Fibroblast of peridontal ligament (primary cell): ENCODE data around the gene LONP1.
"Not testable (repeated sequence)": the region's sequence is repeated elsewhere in the genome, so short reads cannot be mapped to it uniquely, and the experiment has no call there.

ENCODE experiments used
- DNase-seq: peaks from one replicate; pipeline ENCODE4 v3.0.0-alpha.2; 2010; ENCODE audit errors: extremely low read depth

LONP1 gene

GRCh38 chr19:5719961-5720790, at the start of gene LONP1, which contains the start of gene CATSPERD:
Gene LONP1, minus strand, starts transcription at chr19:5720146. Its CDS starts 14 bp downstream, at chr19:5720132.
Gene CATSPERD, plus strand, starts transcription at chr19:5720637. Its CDS starts 101 bp downstream, at chr19:5720738.
- DNase-seq, result peak; percentile 98

GRCh38 chr19:5767949-5768348, 48.0 kb upstream of the LONP1 start:
- DNase-seq, result no peak

DNA sequence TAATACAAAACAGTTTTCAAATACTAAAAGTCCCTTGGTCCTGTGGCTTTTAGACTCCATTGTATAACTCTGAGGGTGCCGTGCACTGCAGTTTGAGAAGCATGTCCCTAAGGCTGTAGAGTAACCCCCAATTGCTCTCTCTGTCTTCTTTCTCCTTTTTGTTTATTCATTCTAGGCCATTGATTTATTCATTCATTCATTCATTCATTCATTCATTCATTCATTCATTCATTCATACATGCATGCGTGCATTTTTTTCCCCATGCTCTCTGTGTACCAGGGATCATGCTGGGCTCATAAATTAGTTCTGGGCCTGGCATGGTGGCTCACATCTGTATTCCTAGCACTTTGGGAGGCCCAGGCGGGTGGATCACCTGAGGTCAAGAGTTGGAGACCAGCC, 45.3 kb upstream of the LONP1 start:
- DNase-seq, result no peak

DNA sequence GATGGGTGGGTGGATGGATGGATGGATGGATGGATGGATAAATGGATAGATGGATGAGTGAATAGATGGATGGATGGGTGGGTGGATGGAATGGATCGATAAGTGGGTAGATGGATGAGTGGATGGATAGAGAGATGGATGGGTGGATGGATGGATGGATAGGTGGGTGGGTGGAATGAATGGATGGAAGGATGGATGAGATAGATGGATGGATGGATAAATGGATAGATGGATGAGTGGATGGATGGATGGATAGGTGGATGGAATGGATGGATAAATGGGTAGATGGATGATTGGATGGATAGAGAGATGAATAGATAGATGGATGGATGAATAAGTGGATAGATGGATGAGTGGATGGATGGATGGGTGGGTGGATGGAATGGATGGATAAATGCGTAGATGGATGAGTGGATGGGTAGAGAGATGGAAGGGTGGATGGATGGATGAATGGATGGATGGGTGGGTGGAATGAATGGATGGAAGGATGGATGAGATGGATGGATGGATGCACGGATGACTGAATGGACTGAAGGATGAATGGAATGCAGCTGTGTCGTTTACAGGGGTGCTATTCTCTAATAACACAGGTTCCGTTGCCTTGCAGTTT, 42.8 kb upstream of the LONP1 start:
- no peak for DNase-seq

DNA sequence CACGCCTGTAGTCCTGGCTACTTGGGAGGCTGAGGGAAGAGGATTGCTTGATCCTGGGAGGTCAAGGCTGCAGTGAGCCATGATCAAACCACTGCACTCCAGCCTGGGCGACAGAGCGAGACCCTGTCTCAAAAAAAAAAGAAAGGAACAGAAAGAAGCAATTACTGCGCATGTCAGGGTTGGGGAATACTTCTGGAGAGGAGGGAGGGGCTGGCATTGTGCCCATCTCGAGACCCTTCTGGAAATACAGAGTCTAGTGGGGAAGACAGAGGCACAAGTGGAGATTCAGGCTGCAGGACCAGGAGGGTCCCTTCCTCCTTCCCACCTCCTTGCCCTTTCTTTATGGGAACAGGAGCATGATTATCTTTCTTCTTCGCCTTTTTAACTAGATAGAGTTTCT, 33.8 kb upstream of the LONP1 start:
- no peak for DNase-seq

GRCh38 chr19:5751709-5752108, 31.8 kb upstream of the LONP1 start:
- no peak for DNase-seq

- no peak for DNase-seq
These were observed 29.6 kb upstream of the LONP1 start for GRCh38 chr19:5749505-5749904.

DNA sequence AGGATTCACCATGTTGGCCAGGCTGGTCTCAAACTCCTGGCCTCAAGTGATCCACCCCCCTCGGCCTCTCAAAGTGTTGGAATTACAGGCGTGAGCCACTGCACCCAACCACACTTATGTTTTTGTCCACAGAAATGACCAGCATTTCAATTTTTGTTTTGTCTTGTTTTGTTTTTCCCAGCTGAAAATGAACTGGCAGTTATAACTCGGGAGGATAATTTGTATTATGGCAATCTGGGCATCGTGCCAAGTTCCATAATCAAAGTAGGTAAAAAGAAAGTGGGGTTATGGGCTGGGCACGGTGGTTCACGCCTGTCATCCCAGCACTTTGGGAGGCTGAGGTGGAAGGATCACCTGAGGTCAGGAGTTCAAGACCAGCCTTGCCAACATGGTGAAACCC, 29.0 kb upstream of the LONP1 start:
- DNase-seq, result not testable (repeated sequence)

DNA sequence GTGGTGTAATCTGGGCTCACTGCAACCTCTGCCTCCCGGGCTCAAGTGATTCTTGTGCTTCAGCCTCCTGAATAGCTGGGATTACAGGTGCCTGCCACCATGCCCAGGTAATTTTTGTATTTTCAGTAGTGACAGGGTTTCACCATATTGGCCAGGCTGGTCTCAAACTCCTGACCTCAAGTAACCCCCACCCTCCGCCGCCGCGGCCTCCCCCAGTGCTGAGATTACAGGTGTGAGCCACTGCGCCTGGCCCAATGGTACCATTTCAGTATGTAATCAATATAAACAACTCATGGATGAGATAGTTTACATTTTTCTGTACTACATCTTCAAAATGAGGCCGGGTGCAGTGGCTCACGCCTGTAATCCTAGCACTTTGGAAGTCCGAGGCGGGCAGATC, 25.1 kb upstream of the LONP1 start:
- not testable (repeated sequence) for DNase-seq

DNA sequence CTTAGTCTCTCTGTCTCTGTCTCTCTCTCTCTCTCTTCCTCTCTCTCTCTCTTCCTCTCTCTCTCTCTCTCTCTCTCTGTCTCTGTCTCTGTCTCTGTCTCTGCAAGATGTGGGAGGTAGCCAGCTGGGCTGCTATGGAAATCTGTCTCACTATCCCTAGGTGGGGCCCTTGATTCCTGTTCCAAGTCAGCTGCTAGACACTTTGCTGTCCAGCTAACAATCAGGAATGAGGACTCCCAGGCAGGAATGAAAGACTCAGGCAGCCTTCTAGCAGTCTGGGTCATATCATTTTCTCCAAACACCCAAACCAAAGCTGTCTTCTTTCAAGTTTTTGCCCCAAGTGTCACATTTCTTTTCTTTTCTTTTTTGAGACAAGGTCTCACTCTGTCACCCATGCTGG, 23.7 kb upstream of the LONP1 start:
- DNase-seq, result no peak

DNA sequence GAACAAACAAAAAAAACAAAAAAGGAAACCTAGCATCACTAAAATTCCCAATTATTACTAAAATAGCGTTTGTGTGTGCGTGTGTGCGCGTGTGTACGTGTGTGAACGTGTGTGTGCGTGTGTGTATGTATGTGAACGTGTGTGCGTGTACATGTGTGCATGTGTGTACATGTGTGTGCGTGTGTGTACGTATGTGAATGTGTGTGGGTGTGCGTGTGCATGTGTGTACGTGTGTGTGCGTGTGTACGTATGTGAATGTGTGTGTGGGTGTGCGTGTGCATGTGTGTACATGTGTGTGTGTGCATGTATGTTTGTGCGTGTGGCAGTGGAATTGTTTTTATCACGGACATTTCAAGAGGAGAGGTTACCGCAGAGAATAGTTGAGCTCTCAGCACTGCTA, 22.1 kb upstream of the LONP1 start:
- DNase-seq, result no peak

DNA sequence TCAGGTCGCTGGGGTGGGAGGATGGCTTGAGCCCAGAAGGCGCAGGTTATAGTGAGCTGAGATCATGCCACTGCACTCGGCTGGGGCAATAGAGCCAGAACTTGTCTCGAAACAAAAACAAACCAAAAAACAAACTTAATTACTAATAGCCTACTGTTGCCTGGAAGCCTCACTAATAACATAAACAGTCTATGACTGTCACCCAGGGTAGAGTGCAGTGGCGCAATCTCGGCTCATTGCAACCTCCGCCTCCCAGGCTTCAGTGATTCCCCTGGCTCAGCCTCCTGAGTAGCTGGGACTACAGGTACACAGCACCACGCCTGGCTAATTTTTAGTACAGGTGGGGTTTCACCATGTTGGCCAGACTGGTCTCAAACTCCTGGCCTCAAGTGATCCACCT, 18.5 kb upstream of the LONP1 start:
- no peak for DNase-seq

- not testable (repeated sequence) for DNase-seq
These were observed 13.2 kb upstream of the LONP1 start for GRCh38 chr19:5733172-5733571.

- DNase-seq, result no peak
These were observed 7.6 kb upstream of the LONP1 start for GRCh38 chr19:5727453-5728050.

- peak; percentile 30 for DNase-seq
These were observed 529 bp downstream of the LONP1 start for GRCh38 chr19:5719274-5719960.

DNA sequence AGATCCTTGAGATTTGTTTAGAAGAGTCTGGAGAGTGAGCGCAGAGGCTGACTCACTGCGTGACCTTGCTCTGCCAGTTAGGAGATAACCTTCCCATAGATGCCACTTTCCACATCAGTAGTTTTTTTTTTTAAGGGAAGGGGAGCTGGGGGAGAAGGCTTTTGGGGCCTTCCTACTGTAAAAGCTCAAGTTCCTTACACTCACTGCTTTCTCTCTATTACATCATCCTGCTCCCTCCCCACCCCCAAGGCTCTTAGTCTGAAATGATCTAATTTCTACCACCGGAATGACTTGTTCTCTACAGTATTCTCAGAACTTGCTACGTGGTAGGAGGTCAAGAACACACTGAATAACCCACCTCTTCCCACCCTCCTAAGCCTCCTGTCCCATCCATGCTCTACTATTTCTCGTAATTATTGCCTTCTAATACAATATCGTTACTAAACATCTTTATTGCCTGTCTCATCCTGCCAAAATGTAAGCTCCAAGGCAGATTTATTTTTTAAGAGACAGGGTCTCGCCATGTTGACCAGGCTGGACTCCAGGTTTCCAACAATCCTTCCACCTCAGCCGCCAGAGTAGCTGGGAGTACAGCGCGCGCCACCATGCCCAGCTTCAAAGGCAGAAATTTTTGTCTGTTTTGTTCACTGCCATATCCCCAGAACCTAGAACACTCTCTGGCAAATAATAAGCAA, 1.2 kb downstream of the LONP1 start:
- DNase-seq, result peak; percentile 93

DNA sequence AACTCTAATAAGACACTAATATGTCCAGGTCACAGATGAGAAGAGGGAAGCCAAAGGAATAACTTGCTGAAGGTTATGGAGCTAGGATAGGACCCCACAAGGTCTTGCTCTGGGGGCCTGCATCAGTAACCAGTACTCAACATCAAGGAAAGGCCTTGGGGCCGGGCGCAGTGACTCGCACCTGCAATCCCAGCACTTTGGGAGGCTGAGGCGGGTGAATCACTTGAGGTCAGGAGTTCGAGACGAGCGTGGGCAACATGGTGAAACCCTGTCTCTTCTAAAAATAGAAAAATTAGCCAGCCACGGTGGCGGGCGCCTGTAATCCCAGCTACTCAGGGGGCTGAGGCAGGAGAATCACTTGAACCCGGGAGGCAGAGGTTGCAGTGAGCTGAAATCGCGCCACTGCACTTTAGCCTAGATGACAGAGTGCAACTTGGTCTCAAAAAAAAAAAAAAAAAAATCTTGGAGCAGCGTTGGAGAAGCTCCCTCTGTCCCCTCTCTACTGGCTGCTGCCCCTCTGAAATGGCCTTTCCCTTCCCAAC, 1.8 kb downstream of the LONP1 start:
- peak; percentile 41 for DNase-seq

- no peak for DNase-seq
These were observed 2.6 kb downstream of the LONP1 start for GRCh38 chr19:5717215-5717935.

- DNase-seq, result no peak
These were observed 5.1 kb downstream of the LONP1 start for GRCh38 chr19:5714816-5715215.

DNA sequence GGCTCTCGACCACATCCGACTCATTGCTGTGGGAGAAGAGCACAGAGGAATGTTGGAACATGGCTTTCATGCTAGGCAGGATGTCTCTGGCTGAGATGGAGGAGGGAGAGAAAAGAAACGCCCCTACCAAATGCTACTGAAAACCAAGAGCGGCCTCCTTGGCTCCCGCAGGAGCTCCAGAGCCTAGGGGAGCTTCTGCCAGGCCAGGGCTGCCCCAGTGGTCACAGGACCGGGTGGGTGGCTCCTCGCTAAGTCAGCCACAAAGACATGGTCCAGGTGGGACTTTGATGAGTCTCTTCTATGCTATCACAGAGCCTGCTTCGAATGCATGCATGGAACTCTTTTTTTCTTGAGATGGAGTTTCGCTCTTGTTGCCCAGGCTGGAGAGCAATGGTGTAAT, 6.7 kb downstream of the LONP1 start:
- DNase-seq, result no peak

GRCh38 chr19:5711713-5712161, 8.2 kb downstream of the LONP1 start:
- no peak for DNase-seq
